Liver (tissue), 3 donors: ENCODE measurements around the gene PPP4C.

Experiments
- CTCF ChIP-seq: fragments of 150-350 bp; IDR thresholded peaks from 2 replicates; pipeline ENCODE4 v1.5.1; 2017; ENCODE audit warnings: improper control_type of control experiment, low read depth, low read length; ENCODE audit not compliant: missing input control
- MAX ChIP-seq: IDR thresholded peaks from 2 replicates; pipeline ENCODE4 v1.6.1; 2016; ENCODE audit warnings: antibody characterized with exemption
- NR2F2 ChIP-seq: IDR thresholded peaks from 2 replicates; pipeline ENCODE4 v1.6.1; 2016; ENCODE audit warnings: antibody characterized with exemption
- REST ChIP-seq: IDR thresholded peaks from 2 replicates; pipeline ENCODE4 v1.6.1; 2016; ENCODE audit warnings: antibody characterized with exemption, mild to moderate bottlenecking
- YY1 ChIP-seq: IDR thresholded peaks from 2 replicates; pipeline ENCODE4 v1.6.1; 2016; ENCODE audit warnings: antibody characterized with exemption, mild to moderate bottlenecking
- donor health status: healthy.
- donor health status: healthy.

- no peak for TF ChIP-seq CTCF
- TF ChIP-seq MAX = no peak
- TF ChIP-seq YY1 = no peak
- TF ChIP-seq NR2F2 = no peak
- TF ChIP-seq REST = no peak
Observed at GRCh38 chr16:30110661-30111060, 34.9 kb downstream of the PPP4C start.
